Lower lobe of right lung (tissue), 2 donors: ENCODE results near the gene SRC. TPM values are rescaled to one million over a fixed set of nuclear protein-coding genes. Genes with fewer than 3 reads are reported as not detected.

Experiments used
- ATAC-seq, 2 donors: fragments of 200-7000 bp; cut with Tn5 transposase; one replicate each; pipeline ENCODE4 v1.9.1; 2020 to 2022; ENCODE audit warnings: mild to moderate bottlenecking in 2 of 2, moderate library complexity in 2 of 2
- DNase-seq: peaks from one replicate; pipeline ENCODE4 v3.0.0-alpha.2; 2020
- H3K27ac ChIP-seq: fragments of 200-600 bp; one replicate; pipeline ENCODE4 v1.8.0; 2022
- H3K27me3 ChIP-seq: fragments of 200-600 bp; one replicate; pipeline ENCODE4 v1.8.0; 2022; ENCODE audit warnings: low read depth
- H3K36me3 ChIP-seq: fragments of 200-600 bp; one replicate; pipeline ENCODE4 v1.8.0; 2022; ENCODE audit warnings: mild to moderate bottlenecking
- H3K4me1 ChIP-seq: fragments of 200-600 bp; one replicate; pipeline ENCODE4 v1.8.0; 2022
- H3K4me3 ChIP-seq: fragments of 200-600 bp; one replicate; pipeline ENCODE4 v1.8.0; 2022; ENCODE audit warnings: mild to moderate bottlenecking
- H3K9me3 ChIP-seq: fragments of 200-600 bp; one replicate; pipeline ENCODE4 v1.8.0; 2022
- intact Hi-C: fragments of 100-400 bp; cut with DNase I; formaldehyde crosslinking; loops from one replicate; pipeline ENCODE4 v1.11.0; 2022
- total RNA-seq: library from RNA; stranded (reverse); fragmentation: NEBNext Ultra II Directional; extraction: Animal tissue kit (Norgen Biotek cat#: 25700); gene quantifications from one replicate; pipeline ENCODE4 v1.2.1, GENCODE V29; 2021
- TF ChIP-seq, protein P1 (sequence below): fragments of 200-600 bp; IDR thresholded peaks from one replicate; pipeline ENCODE4 v1.8.0; 2022; ENCODE audit warnings: antibody characterized with exemption, mild to moderate bottlenecking
- donor health status: DM: no; HTN: yes; CAD: no; lungs with severe emphysema.

The SRC gene
- total RNA-seq, 1 donor from 2014 or later = 72.7 TPM

GRCh38 chr20:37393196-37393862 is 47.4 kb downstream of the SRC start:
- no peak for ATAC-seq

DNA sequence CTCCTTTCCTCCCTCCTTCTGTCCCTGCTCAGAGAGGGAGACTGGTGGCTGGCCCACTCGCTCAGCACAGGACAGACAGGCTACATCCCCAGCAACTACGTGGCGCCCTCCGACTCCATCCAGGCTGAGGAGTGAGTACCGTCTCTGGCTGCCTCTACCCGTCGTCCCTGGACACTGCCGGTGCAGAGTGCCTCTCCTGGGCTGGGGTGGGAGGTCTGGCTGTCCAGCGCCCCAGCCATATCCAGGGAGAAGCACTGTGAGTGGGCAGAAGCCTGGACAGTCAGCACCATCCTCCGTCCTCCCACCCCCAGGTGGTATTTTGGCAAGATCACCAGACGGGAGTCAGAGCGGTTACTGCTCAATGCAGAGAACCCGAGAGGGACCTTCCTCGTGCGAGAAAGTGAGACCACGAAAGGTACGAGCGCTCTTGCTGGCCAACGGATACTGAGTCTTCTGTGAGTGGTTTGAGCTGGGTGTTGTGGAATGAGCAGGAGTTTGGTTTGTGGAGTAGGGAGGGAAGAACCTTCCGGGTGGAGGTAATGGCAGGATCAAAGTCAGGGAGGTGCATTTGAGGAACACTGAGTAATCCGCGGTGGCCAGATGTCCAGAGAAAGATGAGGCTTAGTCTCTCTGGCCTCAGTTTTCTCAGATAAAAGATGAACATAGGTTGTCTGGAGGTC is 48.1 kb downstream of the SRC start:
- TF ChIP-seq, protein P1, sequence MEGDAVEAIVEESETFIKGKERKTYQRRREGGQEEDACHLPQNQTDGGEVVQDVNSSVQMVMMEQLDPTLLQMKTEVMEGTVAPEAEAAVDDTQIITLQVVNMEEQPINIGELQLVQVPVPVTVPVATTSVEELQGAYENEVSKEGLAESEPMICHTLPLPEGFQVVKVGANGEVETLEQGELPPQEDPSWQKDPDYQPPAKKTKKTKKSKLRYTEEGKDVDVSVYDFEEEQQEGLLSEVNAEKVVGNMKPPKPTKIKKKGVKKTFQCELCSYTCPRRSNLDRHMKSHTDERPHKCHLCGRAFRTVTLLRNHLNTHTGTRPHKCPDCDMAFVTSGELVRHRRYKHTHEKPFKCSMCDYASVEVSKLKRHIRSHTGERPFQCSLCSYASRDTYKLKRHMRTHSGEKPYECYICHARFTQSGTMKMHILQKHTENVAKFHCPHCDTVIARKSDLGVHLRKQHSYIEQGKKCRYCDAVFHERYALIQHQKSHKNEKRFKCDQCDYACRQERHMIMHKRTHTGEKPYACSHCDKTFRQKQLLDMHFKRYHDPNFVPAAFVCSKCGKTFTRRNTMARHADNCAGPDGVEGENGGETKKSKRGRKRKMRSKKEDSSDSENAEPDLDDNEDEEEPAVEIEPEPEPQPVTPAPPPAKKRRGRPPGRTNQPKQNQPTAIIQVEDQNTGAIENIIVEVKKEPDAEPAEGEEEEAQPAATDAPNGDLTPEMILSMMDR = no peak
- no peak overlapping the region for H3K27ac ChIP-seq
- no peaks in the 10 kb centered on the region for H3K27me3 ChIP-seq
- H3K36me3 ChIP-seq = peaks cover 63% of the 10 kb centered on the region
- DNase-seq = no peak
- no peaks in the 10 kb centered on the region for H3K4me1 ChIP-seq
- intact Hi-C loops = no loop called here
- no peak overlapping the region for H3K4me3 ChIP-seq
- no peaks in the 10 kb centered on the region for H3K9me3 ChIP-seq
- ATAC-seq = no peak

More at GRCh38 chr20:37393196-37393862, 47.4 kb downstream of the SRC start:
- intact Hi-C loops = no loop called here
- TF ChIP-seq, protein P1 = no peak
- no peaks in the 10 kb centered on the region for H3K27me3 ChIP-seq
- H3K36me3 ChIP-seq = peaks cover 56% of the 10 kb centered on the region
- H3K4me1 ChIP-seq = no peaks in the 10 kb centered on the region
- H3K27ac ChIP-seq = no peak overlapping the region
- no peaks in the 10 kb centered on the region for H3K9me3 ChIP-seq
- no peak overlapping the region for H3K4me3 ChIP-seq
- DNase-seq = peak; percentile 37

DNA sequence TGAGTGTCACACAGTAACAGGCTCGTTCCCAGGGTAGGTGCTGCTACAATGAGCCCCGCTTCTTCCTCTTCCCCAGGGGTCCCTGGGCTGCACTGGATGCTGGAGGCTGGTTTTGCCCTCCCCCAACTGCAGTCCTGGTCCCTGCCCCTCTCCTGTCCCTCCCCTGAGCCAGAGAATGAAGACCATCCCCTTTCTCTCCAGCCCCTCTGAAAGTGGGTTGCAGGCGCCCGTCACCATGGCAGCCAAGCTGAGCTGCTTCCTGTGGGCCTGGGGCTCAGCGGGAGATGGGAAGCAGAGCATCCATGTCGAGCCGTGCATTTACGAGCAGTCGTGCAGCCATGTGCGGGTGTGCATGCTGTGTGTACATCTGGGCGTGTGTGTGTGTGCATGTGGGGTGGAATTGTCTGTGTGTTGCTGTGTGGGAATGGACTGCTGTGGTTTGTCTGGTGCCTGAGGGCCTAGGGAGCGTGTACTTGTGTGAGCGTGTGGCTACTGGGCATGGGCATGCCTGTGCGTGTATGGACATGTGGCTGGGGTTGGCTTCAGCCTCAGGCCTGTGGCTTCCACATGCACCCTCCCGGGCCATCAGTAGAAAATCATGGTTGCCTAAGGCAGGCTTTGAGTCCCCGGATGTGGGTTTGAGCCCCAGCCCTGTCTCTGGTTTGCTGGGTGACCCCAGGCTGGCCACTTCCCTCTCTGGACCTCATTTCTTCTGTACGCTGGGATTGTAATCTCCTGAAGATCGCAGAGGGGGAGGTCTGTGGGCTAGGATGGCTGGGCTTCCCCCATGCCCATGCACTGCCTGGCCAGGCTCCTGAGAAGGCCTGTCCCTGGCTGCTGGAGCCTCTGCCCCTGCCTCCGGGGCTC is 48.8 kb downstream of the SRC start:
- no peaks in the 10 kb centered on the region for H3K9me3 ChIP-seq
- TF ChIP-seq, protein P1 = no peak
- no peak for ATAC-seq
- no peak overlapping the region for H3K4me3 ChIP-seq
- DNase-seq = peak; percentile 40
- no peak overlapping the region for H3K27ac ChIP-seq
- intact Hi-C loops = no loop called here
- H3K27me3 ChIP-seq = no peaks in the 10 kb centered on the region
- peaks cover 62% of the 10 kb centered on the region for H3K36me3 ChIP-seq
- no peaks in the 10 kb centered on the region for H3K4me1 ChIP-seq

- Histone ChIP-seq H3K4me1 (no peaks in the 10 kb centered on the region), H3K4me3 (no peak overlapping the region), H3K27me3 (no peaks in the 10 kb centered on the region), H3K36me3 (peaks cover 68% of the 10 kb centered on the region), H3K9me3 (no peaks in the 10 kb centered on the region), H3K27ac (no peak overlapping the region)
- intact Hi-C loops = no loop called here
- ATAC-seq (no peak), DNase-seq (peak; percentile 28)
- TF ChIP-seq, protein P1 = no peak
These were observed 49.5 kb downstream of the SRC start for GRCh38 chr20:37395410-37395797.

DNA sequence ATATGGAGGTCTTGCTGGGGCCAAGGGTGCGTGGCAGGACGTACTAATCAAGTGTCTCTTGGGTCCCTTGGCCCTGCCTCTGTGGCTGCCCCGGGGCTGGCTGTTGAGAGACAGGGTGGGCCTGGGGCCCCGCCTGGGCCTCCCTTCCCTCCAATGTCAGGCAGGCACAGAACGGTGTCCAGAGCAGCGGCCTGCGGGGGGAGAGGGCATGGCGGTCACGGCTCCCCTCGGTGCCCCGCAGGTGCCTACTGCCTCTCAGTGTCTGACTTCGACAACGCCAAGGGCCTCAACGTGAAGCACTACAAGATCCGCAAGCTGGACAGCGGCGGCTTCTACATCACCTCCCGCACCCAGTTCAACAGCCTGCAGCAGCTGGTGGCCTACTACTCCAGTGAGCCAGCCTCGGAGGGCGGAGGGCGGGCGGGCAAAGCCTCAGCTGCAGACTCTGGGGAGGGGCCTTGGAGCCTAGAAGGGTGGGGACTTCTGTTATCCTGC is 50.0 kb downstream of the SRC start:
- TF ChIP-seq, protein P1 = no peak
- no peak overlapping the region for H3K4me3 ChIP-seq
- DNase-seq (peak; percentile 45), ATAC-seq (no peak)
- intact Hi-C loops = no loop called here
- no peaks in the 10 kb centered on the region for H3K4me1 ChIP-seq
- H3K9me3 ChIP-seq = no peaks in the 10 kb centered on the region
- peaks cover 68% of the 10 kb centered on the region for H3K36me3 ChIP-seq
- H3K27ac ChIP-seq = no peak overlapping the region
- no peaks in the 10 kb centered on the region for H3K27me3 ChIP-seq
